ENCODE data around the gene IRS2. TPM values are rescaled to one million over a fixed set of nuclear protein-coding genes. Genes with fewer than 3 reads are reported as not detected.

The IRS2 gene
- total and polyA plus RNA-seq, 2 experiments from 2014 or later, result 3.6 to 14.5 TPM

DNA sequence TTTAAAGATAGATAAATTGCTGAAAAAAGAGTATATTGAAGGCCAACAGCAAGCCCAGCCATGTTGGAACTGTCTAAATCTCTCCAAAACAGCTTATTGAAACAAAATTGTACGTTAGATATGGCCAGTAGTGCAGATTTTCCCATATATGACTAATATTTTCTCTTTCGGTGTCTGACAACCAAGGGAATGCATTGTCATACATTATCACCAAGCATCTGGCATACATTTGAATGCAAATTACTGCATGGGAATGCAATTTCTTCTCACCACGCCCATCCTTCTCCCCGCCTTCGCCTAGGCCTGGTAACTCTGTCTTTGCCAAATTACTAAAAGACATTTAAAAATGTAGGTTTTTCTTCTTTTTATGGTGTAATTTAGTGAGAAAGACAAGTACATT, 32.5 kb upstream of the IRS2 start:
- Mint-ChIP-seq H3K27ac (no peak overlapping the region), H3K4me3 (no peak overlapping the region), H3K27me3 (ENCODE audit: insufficient read depth, low read depth, poor library complexity) (peaks cover 1% of the 10 kb centered on the region), H3K4me1 (peaks cover 31% of the 10 kb centered on the region), H3K36me3 (ENCODE audit: low read depth) (no peaks in the 10 kb centered on the region), H3K9me3 (no peaks in the 10 kb centered on the region; the same call in 2 of the 3 replicates)
- Histone ChIP-seq H3K36me3 (ENCODE audit: insufficient read depth) (no peaks in the 10 kb centered on the region), H3K9me2 (ENCODE audit: insufficient read depth) (peaks cover 8% of the 10 kb centered on the region; the same call in 1 of the 2 replicates), H3K4me1 (ENCODE audit: insufficient read depth) (no peaks in the 10 kb centered on the region; the same call in 1 of the 2 replicates), H4K20me1 (replicated peaks; ENCODE audit: insufficient read depth) (no peaks in the 10 kb centered on the region), H3K27ac (ENCODE audit: low read depth) (no peak overlapping the region), H2AFZ (no peak overlapping the region), H3K27me3 (ENCODE audit: insufficient read depth) (no peaks in the 10 kb centered on the region), H3K4me3 (no peak overlapping the region), H3K4me2 (no peak overlapping the region), H3F3A (replicated peaks; ENCODE audit: low read depth) (no peaks in the 10 kb centered on the region), H3K79me2 (replicated peaks; ENCODE audit: insufficient read depth) (no peaks in the 10 kb centered on the region)
- TF ChIP-seq ZNF331 (CRISPR knock-in tag; IDR thresholded peaks at IDR 0.05; ENCODE audit: low read depth), result no peak
- no peak for TF ChIP-seq EZH2 (IDR thresholded peaks at IDR 0.05; ENCODE audit: low read depth, unreplicated experiment)
- TF ChIP-seq ZNF114 (CRISPR knock-in tag; IDR thresholded peaks at IDR 0.05), result no peak
- no peak for TF ChIP-seq EZH2phosphoT487 (IDR thresholded peaks at IDR 0.05; ENCODE audit: unreplicated experiment)
- TF ChIP-seq, protein P1, sequence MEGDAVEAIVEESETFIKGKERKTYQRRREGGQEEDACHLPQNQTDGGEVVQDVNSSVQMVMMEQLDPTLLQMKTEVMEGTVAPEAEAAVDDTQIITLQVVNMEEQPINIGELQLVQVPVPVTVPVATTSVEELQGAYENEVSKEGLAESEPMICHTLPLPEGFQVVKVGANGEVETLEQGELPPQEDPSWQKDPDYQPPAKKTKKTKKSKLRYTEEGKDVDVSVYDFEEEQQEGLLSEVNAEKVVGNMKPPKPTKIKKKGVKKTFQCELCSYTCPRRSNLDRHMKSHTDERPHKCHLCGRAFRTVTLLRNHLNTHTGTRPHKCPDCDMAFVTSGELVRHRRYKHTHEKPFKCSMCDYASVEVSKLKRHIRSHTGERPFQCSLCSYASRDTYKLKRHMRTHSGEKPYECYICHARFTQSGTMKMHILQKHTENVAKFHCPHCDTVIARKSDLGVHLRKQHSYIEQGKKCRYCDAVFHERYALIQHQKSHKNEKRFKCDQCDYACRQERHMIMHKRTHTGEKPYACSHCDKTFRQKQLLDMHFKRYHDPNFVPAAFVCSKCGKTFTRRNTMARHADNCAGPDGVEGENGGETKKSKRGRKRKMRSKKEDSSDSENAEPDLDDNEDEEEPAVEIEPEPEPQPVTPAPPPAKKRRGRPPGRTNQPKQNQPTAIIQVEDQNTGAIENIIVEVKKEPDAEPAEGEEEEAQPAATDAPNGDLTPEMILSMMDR (conservative IDR thresholded peaks at IDR 0.05; ENCODE audit: low read depth in 2 of 2), result no peak
- TF ChIP-seq, protein P2, sequence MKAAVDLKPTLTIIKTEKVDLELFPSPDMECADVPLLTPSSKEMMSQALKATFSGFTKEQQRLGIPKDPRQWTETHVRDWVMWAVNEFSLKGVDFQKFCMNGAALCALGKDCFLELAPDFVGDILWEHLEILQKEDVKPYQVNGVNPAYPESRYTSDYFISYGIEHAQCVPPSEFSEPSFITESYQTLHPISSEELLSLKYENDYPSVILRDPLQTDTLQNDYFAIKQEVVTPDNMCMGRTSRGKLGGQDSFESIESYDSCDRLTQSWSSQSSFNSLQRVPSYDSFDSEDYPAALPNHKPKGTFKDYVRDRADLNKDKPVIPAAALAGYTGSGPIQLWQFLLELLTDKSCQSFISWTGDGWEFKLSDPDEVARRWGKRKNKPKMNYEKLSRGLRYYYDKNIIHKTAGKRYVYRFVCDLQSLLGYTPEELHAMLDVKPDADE (IDR thresholded peaks at IDR 0.05), result no peak
- no peak for TF ChIP-seq CREB1 (CRISPR knock-in tag; IDR thresholded peaks at IDR 0.05; ENCODE audit: low read depth)
- TF ChIP-seq STAT1 (IDR thresholded peaks at IDR 0.05; ENCODE audit: unreplicated experiment), result no peak
- TF ChIP-seq POLR2AphosphoS5 (IDR thresholded peaks at IDR 0.05; ENCODE audit: low read depth), result no peak
- TF ChIP-seq, protein P3, sequence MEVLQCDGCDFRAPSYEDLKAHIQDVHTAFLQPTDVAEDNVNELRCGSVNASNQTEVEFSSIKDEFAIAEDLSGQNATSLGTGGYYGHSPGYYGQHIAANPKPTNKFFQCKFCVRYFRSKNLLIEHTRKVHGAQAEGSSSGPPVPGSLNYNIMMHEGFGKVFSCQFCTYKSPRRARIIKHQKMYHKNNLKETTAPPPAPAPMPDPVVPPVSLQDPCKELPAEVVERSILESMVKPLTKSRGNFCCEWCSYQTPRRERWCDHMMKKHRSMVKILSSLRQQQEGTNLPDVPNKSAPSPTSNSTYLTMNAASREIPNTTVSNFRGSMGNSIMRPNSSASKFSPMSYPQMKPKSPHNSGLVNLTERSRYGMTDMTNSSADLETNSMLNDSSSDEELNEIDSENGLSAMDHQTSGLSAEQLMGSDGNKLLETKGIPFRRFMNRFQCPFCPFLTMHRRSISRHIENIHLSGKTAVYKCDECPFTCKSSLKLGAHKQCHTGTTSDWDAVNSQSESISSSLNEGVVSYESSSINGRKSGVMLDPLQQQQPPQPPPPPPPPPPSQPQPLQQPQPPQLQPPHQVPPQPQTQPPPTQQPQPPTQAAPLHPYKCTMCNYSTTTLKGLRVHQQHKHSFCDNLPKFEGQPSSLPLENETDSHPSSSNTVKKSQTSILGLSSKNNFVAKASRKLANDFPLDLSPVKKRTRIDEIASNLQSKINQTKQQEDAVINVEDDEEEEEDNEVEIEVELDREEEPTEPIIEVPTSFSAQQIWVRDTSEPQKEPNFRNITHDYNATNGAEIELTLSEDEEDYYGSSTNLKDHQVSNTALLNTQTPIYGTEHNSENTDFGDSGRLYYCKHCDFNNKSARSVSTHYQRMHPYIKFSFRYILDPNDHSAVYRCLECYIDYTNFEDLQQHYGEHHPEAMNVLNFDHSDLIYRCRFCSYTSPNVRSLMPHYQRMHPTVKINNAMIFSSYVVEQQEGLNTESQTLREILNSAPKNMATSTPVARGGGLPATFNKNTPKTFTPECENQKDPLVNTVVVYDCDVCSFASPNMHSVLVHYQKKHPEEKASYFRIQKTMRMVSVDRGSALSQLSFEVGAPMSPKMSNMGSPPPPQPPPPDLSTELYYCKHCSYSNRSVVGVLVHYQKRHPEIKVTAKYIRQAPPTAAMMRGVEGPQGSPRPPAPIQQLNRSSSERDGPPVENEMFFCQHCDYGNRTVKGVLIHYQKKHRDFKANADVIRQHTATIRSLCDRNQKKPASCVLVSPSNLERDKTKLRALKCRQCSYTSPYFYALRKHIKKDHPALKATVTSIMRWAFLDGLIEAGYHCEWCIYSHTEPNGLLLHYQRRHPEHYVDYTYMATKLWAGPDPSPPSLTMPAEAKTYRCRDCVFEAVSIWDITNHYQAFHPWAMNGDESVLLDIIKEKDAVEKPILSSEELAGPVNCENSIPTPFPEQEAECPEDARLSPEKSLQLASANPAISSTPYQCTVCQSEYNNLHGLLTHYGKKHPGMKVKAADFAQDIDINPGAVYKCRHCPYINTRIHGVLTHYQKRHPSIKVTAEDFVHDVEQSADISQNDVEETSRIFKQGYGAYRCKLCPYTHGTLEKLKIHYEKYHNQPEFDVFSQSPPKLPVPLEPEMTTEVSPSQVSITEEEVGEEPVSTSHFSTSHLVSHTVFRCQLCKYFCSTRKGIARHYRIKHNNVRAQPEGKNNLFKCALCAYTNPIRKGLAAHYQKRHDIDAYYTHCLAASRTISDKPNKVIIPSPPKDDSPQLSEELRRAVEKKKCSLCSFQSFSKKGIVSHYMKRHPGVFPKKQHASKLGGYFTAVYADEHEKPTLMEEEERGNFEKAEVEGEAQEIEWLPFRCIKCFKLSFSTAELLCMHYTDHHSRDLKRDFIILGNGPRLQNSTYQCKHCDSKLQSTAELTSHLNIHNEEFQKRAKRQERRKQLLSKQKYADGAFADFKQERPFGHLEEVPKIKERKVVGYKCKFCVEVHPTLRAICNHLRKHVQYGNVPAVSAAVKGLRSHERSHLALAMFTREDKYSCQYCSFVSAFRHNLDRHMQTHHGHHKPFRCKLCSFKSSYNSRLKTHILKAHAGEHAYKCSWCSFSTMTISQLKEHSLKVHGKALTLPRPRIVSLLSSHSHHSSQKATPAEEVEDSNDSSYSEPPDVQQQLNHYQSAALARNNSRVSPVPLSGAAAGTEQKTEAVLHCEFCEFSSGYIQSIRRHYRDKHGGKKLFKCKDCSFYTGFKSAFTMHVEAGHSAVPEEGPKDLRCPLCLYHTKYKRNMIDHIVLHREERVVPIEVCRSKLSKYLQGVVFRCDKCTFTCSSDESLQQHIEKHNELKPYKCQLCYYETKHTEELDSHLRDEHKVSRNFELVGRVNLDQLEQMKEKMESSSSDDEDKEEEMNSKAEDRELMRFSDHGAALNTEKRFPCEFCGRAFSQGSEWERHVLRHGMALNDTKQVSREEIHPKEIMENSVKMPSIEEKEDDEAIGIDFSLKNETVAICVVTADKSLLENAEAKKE (CRISPR knock-in tag; IDR thresholded peaks at IDR 0.05), result no peak
- TF ChIP-seq, protein P4, sequence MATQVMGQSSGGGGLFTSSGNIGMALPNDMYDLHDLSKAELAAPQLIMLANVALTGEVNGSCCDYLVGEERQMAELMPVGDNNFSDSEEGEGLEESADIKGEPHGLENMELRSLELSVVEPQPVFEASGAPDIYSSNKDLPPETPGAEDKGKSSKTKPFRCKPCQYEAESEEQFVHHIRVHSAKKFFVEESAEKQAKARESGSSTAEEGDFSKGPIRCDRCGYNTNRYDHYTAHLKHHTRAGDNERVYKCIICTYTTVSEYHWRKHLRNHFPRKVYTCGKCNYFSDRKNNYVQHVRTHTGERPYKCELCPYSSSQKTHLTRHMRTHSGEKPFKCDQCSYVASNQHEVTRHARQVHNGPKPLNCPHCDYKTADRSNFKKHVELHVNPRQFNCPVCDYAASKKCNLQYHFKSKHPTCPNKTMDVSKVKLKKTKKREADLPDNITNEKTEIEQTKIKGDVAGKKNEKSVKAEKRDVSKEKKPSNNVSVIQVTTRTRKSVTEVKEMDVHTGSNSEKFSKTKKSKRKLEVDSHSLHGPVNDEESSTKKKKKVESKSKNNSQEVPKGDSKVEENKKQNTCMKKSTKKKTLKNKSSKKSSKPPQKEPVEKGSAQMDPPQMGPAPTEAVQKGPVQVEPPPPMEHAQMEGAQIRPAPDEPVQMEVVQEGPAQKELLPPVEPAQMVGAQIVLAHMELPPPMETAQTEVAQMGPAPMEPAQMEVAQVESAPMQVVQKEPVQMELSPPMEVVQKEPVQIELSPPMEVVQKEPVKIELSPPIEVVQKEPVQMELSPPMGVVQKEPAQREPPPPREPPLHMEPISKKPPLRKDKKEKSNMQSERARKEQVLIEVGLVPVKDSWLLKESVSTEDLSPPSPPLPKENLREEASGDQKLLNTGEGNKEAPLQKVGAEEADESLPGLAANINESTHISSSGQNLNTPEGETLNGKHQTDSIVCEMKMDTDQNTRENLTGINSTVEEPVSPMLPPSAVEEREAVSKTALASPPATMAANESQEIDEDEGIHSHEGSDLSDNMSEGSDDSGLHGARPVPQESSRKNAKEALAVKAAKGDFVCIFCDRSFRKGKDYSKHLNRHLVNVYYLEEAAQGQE (IDR thresholded peaks at IDR 0.05; ENCODE audit: unreplicated experiment), result no peak
- TF ChIP-seq NANOG (IDR thresholded peaks at IDR 0.05; ENCODE audit: borderline replicate concordance), result no peak
- no peak for TF ChIP-seq JUNB (IDR thresholded peaks at IDR 0.05; ENCODE audit: unreplicated experiment)
- DNase-seq (ENCODE audit: low spot score), result no peak
- no peak for ATAC-seq

All from GM23338 (cell line).